Activated T-cell treated with anti-CD3 and anti-CD28 coated beads, Interleukin-2, amount 50 U/mL, for 4 hours (primary cell): ENCODE measurements around the gene RHBDL3. TPM values are rescaled to one million over a fixed set of nuclear protein-coding genes. Genes with fewer than 3 reads are reported as not detected.
"Not testable (repeated sequence)": the region's sequence is repeated elsewhere in the genome, so short reads cannot be mapped to it uniquely, and the experiment has no call there.

Experiments used
- ATAC-seq, 2 donors: fragments of 200-7000 bp; cut with Tn5 transposase; one replicate each; pipeline ENCODE4 v1.10.0; 2021
- DNase-seq: peaks from one replicate; pipeline ENCODE4 v3.0.0-alpha.2; 2020
- H3K27me3 Mint-ChIP-seq: one replicate; pipeline ENCODE4 v1.8.0; 2021; ENCODE audit warnings: low read depth, mixed read lengths
- H3K36me3 Mint-ChIP-seq: one replicate; pipeline ENCODE4 v1.8.0; 2022; ENCODE audit warnings: mixed read lengths; ENCODE audit not compliant: insufficient read depth
- H3K4me1 Mint-ChIP-seq: one replicate; pipeline ENCODE4 v1.8.0; 2021; ENCODE audit warnings: low read depth, mixed read lengths
- H3K4me3 Mint-ChIP-seq: one replicate; pipeline ENCODE4 v1.8.0; 2021; ENCODE audit warnings: mild to moderate bottlenecking, moderate library complexity, mixed read lengths
- H3K9me3 Mint-ChIP-seq: one replicate; pipeline ENCODE4 v1.8.0; 2021; ENCODE audit warnings: mixed read lengths
- total RNA-seq, 3 donors: library from RNA; stranded (reverse); gene quantifications; one replicate each; pipeline ENCODE4 v1.2.1, GENCODE V29; 2021

RHBDL3 gene
- total RNA-seq, 3 donors from 2014 or later, result 0.11 to 0.20 (median 0.16) TPM

DNA sequence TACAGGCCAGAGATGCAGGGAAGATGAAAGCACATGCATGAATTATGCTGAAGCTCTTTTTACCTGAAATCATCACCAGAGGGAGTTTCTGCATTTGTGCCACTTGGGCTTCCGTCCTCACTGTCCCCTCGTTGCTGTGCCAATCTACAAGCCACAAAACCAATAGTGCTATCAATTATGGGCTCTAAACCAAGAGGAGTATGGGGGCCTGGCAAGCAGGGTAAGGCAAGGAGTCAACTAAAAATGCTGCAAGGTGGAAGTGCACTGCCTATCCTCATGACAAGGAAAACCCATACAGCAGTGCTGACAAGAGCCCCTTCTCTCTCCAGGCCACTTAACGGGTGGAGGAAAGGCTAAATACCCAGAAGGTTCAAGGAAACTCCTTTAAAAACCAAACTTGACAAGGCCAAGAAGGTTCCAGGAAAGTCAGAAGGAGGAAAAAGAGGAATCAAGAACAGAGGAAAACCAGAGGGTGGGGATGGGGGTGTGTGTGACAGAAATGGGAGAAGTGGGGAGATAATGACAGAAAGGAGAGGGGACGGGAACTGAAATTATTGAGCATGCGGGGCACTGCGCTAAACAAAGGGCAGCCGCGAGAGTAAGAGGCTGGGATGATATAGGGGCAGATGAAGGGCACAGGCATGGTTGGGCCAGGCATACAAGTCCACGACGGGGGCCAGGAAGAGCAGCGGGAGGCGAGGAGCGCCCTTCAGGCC is 75.7 kb downstream of the RHBDL3 start:
- H3K9me3 Mint-ChIP-seq, result no peaks in the 10 kb centered on the region
- H3K4me3 Mint-ChIP-seq, result peak overlapping the region; percentile 87
- H3K4me1 Mint-ChIP-seq, result peaks cover 18% of the 10 kb centered on the region
- peaks cover 8% of the 10 kb centered on the region for H3K36me3 Mint-ChIP-seq
- DNase-seq (peak; percentile 26), ATAC-seq (peak; percentile 29 to 39)
- H3K27me3 Mint-ChIP-seq, result no peaks in the 10 kb centered on the region

DNA sequence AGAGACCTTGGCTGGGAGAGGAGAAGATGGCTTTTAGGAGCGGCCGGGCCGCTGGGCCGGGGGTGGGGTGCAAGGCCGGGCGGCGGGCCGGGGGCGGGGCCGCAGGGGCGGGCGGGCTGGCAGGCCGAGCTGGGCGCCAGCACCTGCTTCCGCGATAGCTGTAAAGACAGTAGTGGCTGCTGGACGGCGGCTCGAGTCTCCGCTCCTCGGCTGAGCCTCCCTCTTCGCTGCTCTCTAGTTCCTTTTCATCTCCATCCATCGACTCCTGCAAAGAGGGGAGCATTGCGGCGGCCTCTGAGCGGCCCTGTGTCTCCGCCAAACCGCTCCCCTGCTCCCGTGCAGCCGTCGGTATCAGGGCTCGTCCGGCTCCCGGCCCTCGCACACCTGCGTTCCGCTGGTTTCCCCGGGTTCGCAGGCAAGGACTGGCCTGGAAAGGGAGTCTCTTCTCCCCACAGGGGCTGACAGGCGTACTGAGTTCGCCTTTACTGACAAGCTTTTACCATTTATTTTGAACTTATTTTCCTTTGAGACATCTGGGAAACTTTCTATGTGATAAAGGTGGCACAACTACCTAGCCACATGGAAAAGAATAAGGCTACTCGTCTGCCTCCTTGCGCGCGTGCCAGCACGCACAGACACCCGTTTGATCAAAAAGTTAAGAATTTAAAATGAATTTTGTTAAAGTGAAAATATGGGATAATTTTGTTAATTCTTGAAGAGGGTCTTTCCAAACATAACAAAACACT is 76.4 kb downstream of the RHBDL3 start, which contains the start of gene C17orf75:
Gene C17orf75 (minus strand): TSS at position 317 of the 746 bp plus-strand sequence. CDS start 34 bp downstream, at position 283.
- peak; percentile 96 to 97 for ATAC-seq
- H3K4me1 Mint-ChIP-seq, result peaks cover 18% of the 10 kb centered on the region
- peaks cover 8% of the 10 kb centered on the region for H3K36me3 Mint-ChIP-seq
- no peaks in the 10 kb centered on the region for H3K27me3 Mint-ChIP-seq
- peak within 1 kb of the TSS; percentile 87 for H3K4me3 Mint-ChIP-seq
- peak; percentile 77 for DNase-seq
- no peaks in the 10 kb centered on the region for H3K9me3 Mint-ChIP-seq

DNA sequence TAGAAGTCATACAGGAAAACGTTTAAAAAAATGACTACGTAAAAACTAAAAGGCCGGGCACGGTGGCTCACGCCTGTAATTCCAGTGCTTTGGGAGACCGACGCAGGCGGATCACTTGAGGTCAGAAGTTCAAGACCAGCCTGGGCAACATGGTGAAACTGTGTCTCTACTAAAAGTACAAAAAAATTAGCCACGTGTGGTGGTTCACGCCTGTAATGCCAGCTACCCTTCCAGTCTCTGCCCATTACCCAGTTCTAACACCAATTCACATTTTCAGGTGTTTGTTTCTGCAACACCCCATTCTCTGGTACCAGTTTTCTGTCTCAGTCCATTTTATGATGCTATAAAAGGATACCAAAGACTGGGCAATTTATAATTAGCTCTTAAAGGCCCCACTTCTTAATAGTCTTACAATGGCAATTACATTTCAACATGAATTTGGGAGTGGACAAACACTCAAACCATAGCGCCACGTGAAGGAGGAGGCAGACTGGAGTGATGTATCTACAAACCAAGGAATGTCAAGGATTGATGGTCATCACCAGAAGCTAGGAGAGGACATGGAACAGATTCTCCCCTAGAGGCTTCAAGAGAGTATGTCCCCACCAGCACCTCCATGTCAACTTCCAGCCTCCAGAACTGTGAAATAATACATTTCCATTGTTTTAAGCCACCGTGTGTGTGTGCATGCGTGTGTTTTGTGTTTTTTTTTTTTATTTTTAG is 77.1 kb downstream of the RHBDL3 start:
- no peaks in the 10 kb centered on the region for H3K27me3 Mint-ChIP-seq
- no peak for DNase-seq
- no peaks in the 10 kb centered on the region for H3K9me3 Mint-ChIP-seq

GRCh38 chr17:32345951-32346600 is 80.4 kb downstream of the RHBDL3 start:
- H3K4me3 Mint-ChIP-seq, result no peak overlapping the region

More for the DNA sequence above, 77.1 kb downstream of the RHBDL3 start:
- H3K4me1 Mint-ChIP-seq, result peaks cover 18% of the 10 kb centered on the region
- H3K36me3 Mint-ChIP-seq, result peaks cover 6% of the 10 kb centered on the region
- no peak for ATAC-seq
- peak overlapping the region; percentile 87 for H3K4me3 Mint-ChIP-seq

GRCh38 chr17:32348483-32348800 is 82.8 kb downstream of the RHBDL3 start:
- no peaks in the 10 kb centered on the region for H3K27me3 Mint-ChIP-seq
- H3K4me3 Mint-ChIP-seq, result peak overlapping the region; percentile 58
- no peak for DNase-seq
- no peaks in the 10 kb centered on the region for H3K9me3 Mint-ChIP-seq
- peaks cover 11% of the 10 kb centered on the region for H3K36me3 Mint-ChIP-seq
- peaks cover 20% of the 10 kb centered on the region for H3K4me1 Mint-ChIP-seq
- no peak for ATAC-seq

More at GRCh38 chr17:32345951-32346600, 80.4 kb downstream of the RHBDL3 start:
- H3K27me3 Mint-ChIP-seq, result no peaks in the 10 kb centered on the region
- peaks cover 1% of the 10 kb centered on the region for H3K36me3 Mint-ChIP-seq
- H3K4me1 Mint-ChIP-seq, result peaks cover 18% of the 10 kb centered on the region
- ATAC-seq (no peak), DNase-seq (no peak)
- no peaks in the 10 kb centered on the region for H3K9me3 Mint-ChIP-seq

GRCh38 chr17:32349503-32349853 is 83.8 kb downstream of the RHBDL3 start:
- peaks cover 12% of the 10 kb centered on the region for H3K36me3 Mint-ChIP-seq
- no peaks in the 10 kb centered on the region for H3K27me3 Mint-ChIP-seq
- H3K4me3 Mint-ChIP-seq, result peak overlapping the region; percentile 100
- no peaks in the 10 kb centered on the region for H3K9me3 Mint-ChIP-seq
- H3K4me1 Mint-ChIP-seq, result peaks cover 28% of the 10 kb centered on the region
- DNase-seq (no peak), ATAC-seq (peak; percentile 4 to 23)

DNA sequence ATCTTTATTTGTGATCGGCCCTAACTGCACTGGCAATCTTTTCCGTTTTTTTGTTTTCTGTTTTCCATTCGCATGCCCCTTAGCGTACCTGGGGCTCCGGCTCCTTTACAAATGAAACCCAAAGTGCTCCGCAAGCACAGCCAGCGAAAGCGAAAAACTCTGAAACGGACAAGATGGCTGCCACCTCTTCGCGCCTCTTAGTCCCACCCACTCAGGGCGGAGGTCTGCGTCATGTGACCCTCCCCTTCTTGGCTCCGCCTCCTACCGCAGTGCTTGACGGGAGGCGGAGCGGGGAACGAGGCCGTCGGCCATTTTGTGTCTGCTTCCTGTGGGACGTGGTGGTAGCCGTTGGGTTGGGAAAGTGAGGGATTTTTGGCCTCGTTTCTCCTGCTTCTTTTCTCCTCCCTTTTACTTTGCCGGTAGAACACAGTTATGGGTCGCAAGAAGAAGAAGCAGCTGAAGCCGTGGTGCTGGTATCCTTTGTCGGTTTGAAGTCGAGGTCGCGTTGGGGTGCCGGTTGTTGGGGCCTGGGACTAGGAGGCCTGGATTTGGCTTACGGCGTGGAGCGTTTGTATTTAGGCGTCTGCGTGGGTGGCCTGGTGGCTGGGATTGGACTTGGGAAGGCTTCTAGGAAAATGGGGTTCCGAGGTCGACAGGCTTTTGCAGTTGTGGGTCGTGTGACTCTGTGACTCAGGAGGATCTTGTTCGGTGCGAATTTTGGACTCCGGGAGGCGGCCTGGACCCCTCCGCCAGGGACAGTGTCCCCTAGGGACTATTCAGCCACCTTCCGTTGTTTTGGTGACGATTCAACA is 84.4 kb downstream of the RHBDL3 start, which contains the start of gene ZNF207:
Gene ZNF207 (plus strand): TSS at position 304 of the 812 bp plus-strand sequence. CDS start 129 bp downstream, at position 433.
- H3K36me3 Mint-ChIP-seq, result peaks cover 17% of the 10 kb centered on the region
- peak within 1 kb of the TSS; percentile 100 for H3K4me3 Mint-ChIP-seq
- ATAC-seq (peak; percentile 94 to 97), DNase-seq (peak; percentile 93)
- peaks cover 33% of the 10 kb centered on the region for H3K4me1 Mint-ChIP-seq
- H3K9me3 Mint-ChIP-seq, result no peaks in the 10 kb centered on the region
- no peaks in the 10 kb centered on the region for H3K27me3 Mint-ChIP-seq

DNA sequence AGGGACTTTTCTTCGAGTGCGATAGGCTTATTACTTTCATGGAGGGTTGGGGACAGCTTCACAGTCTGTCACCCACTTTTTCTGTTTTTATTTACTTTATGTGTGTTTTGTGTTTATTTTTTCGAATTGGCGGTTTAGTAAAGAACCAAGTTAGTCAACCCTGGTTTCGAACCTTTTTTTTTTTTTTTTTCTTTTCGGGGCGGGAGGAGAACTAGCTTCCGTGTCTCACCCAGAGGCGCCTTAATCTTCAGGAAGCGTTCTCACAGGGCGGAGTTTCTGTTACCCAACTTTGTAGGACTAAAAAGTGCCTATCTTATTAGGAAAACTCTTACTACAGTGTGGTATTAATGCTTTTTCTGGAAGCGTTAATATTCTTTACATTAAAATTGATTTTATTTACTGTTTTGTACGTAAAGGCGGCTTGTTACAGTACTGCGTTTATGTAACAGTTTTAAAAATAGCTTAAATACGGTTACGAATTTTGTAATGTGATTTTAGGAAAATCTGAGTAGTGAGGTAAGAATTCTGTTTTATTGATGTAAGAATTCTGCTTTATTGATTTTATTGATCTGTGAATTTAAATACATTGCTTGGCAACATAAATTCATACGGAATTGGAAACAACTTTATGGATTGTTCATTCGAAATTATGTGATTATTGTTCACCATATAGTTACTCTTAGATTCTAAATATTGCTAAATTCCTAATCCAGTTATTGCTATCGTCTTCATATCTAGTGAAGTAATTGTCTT is 85.2 kb downstream of the RHBDL3 start:
- H3K27me3 Mint-ChIP-seq, result no peaks in the 10 kb centered on the region
- peak; percentile 15 for DNase-seq
- H3K9me3 Mint-ChIP-seq, result no peaks in the 10 kb centered on the region
- H3K4me3 Mint-ChIP-seq, result peak overlapping the region; percentile 100
- H3K4me1 Mint-ChIP-seq, result peaks cover 41% of the 10 kb centered on the region
- peaks cover 24% of the 10 kb centered on the region for H3K36me3 Mint-ChIP-seq
- peak; percentile 15 to 27 for ATAC-seq

DNA sequence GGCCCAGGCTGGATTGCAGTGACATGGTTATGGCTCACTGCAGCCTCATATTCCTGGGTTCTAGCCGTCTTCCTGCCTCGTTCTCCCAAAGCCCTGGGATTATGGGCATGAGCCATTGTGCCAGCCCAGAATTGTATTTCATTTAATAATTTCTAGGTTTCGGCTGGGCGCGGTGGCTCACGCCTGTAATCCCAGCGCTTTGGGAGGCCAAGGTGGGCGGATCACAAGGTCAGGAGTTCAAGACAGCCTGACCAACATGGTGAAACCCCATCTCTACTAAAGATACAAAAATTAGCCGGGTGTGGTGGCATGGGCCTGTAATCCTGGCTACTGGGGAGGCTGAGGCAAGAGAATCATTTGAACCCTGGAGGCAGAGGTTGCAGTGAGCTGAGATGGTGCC is 87.1 kb downstream of the RHBDL3 start:
- H3K4me3 Mint-ChIP-seq, result peak overlapping the region; percentile 100
- ATAC-seq, H3K9me3 Mint-ChIP-seq, H3K27me3 Mint-ChIP-seq, DNase-seq: not testable (repeated sequence)
- H3K4me1 Mint-ChIP-seq, result peaks cover 53% of the 10 kb centered on the region
- peaks cover 28% of the 10 kb centered on the region for H3K36me3 Mint-ChIP-seq

- Mint-ChIP-seq H3K27me3 (no peaks in the 10 kb centered on the region), H3K36me3 (peaks cover 32% of the 10 kb centered on the region), H3K4me1 (peaks cover 60% of the 10 kb centered on the region), H3K4me3 (peak overlapping the region; percentile 62), H3K9me3 (no peaks in the 10 kb centered on the region)
- ATAC-seq (peak in 1 of 2 donors; percentile 23), DNase-seq (no peak)
These were observed 90.2 kb downstream of the RHBDL3 start for GRCh38 chr17:32355649-32356377.

DNA sequence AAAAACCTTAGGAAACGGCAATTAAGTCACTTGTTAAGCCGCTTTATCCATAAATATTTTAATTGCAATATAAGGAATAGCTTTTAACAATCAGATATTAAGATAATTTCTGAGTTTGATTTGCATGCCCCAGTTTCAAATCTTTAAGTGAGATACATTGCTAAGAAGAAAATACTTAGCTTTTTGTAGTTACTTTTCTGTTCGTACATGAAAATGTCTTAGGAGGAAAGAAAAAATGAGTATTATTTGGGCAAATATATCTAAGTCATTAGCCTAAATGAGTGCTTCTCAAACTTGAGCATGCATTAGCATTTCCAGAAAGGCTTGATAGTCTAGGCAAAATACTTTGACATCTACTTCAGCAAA is 90.7 kb downstream of the RHBDL3 start:
- Mint-ChIP-seq H3K36me3 (peaks cover 37% of the 10 kb centered on the region), H3K27me3 (no peaks in the 10 kb centered on the region), H3K4me3 (peak overlapping the region; percentile 3), H3K4me1 (peaks cover 64% of the 10 kb centered on the region), H3K9me3 (no peaks in the 10 kb centered on the region)
- DNase-seq (no peak), ATAC-seq (no peak)

DNA sequence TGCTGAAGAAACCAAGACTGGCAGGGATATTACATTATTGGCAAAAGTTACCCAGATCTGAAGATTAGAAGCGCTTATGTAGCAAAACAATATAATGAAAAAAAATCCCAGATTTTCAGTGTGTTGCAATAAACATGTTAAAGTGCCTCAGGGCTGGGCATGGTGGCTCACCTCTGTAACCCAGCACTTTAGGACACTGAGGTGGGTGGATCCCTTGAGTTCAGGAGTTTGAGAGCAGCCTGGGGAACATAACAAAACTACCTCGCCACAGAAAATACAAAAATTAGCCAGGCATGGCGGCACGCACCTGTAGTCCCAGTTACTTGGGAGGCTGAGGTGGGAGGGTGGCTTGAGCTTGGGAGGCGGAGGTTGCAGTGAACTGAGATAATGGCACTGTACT is 91.1 kb downstream of the RHBDL3 start:
- Mint-ChIP-seq H3K9me3 (no peaks in the 10 kb centered on the region), H3K4me3 (peak overlapping the region; percentile 3), H3K4me1 (peaks cover 65% of the 10 kb centered on the region), H3K36me3 (peaks cover 39% of the 10 kb centered on the region), H3K27me3 (no peaks in the 10 kb centered on the region)
- ATAC-seq, result no peak
- DNase-seq, result no peak
